ENCODE measurements around the gene PDZRN3. TPM values are rescaled to one million over a fixed set of nuclear protein-coding genes. Genes with fewer than 3 reads are reported as not detected.

The PDZRN3 gene
- total RNA-seq, 1 donor from 2014 or later = 75.9 TPM

DNA sequence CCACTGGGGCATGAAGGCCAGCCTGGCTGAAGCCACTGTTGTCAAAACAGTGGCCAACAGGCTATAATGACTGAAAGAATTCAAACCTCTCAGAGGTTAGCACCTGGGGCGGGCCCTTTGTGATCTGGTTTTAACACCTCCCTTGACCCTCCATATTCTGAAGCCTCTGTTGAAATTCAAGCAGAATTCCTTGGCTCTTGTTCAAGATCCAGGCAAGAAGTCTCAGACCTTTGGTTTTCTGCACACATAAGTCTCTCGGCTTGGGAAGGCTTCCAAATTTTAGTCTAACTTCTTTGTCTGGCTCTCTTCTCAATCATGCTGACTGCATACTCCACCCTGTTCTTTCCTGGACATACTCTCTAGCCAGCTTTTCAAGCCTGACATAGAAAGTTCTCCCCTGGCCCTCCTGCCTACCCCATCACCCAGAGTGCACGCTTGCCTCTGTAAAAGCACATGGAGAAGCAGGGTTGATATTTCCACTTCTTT is 144.5 kb downstream of the PDZRN3 start:
- no peaks in the 10 kb centered on the region for H3K36me3 ChIP-seq
- H3K4me1 ChIP-seq = peaks cover 26% of the 10 kb centered on the region
- no peak for DNase-seq (ENCODE audit: extremely low spot score in 2 of 2)
- no peak overlapping the region for H3K27ac ChIP-seq
- TF ChIP-seq POLR2AphosphoS5 (IDR thresholded peaks at IDR 0.05; ENCODE audit: insufficient read depth in 1 of 2, low read depth in 1 of 2) = no peak
- H3K9me3 ChIP-seq = no peaks in the 10 kb centered on the region
- intact Hi-C loops (cut with DNase I) = no loop called here
- no peak overlapping the region for H3K4me3 ChIP-seq
- H3K27me3 ChIP-seq = no peaks in the 10 kb centered on the region

DNA sequence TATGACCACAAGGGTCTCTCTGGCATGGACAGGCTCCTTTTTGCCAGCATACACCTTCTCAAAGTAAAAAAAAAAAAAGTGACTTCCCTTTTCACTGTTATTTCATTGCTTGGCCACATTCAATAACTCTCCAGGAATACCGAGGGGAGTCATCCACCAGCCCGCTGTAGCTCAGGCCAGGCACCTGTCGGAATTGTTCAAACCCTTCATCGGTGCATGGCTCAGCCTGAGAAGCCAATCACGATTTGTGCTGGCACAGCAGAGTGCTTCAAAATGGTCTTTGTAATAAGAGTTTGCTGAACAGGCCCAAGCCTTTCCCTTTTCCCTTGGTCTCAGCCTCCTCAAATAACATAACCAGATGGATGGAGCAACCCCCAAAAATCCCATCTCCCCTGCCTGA is 145.4 kb downstream of the PDZRN3 start:
- Histone ChIP-seq H3K4me1 (peaks cover 26% of the 10 kb centered on the region), H3K27ac (no peak overlapping the region), H3K4me3 (no peak overlapping the region), H3K9me3 (no peaks in the 10 kb centered on the region), H3K27me3 (no peaks in the 10 kb centered on the region), H3K36me3 (no peaks in the 10 kb centered on the region)
- TF ChIP-seq, protein P1, sequence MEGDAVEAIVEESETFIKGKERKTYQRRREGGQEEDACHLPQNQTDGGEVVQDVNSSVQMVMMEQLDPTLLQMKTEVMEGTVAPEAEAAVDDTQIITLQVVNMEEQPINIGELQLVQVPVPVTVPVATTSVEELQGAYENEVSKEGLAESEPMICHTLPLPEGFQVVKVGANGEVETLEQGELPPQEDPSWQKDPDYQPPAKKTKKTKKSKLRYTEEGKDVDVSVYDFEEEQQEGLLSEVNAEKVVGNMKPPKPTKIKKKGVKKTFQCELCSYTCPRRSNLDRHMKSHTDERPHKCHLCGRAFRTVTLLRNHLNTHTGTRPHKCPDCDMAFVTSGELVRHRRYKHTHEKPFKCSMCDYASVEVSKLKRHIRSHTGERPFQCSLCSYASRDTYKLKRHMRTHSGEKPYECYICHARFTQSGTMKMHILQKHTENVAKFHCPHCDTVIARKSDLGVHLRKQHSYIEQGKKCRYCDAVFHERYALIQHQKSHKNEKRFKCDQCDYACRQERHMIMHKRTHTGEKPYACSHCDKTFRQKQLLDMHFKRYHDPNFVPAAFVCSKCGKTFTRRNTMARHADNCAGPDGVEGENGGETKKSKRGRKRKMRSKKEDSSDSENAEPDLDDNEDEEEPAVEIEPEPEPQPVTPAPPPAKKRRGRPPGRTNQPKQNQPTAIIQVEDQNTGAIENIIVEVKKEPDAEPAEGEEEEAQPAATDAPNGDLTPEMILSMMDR (IDR thresholded peaks at IDR 0.05) = no peak
- TF ChIP-seq POLR2A (IDR thresholded peaks at IDR 0.05) (no peak), POLR2AphosphoS5 (IDR thresholded peaks at IDR 0.05; ENCODE audit: insufficient read depth in 1 of 2, low read depth in 1 of 2) (no peak)
- no peak for DNase-seq (ENCODE audit: extremely low spot score in 2 of 2)
- intact Hi-C loops (cut with DNase I) = no loop called here

DNA sequence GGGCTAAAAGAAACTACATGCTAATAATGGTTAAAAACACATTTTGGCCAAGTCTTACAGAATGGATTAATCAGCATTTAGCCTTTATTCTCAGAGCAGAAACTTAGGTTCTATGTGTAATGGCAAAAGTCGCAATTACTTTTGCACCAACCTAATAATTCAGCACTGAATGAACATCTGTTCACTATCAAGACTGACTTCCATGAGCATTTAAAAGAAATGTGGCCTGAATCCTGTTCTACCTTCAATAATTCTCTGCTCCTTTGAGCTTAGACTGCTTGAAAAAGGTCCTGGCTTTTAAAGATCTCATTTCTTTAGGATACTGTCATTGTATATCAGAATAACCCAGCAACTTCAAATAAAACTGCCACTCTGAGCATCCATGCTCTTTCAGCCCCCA is 145.9 kb downstream of the PDZRN3 start:
- DNase-seq (ENCODE audit: extremely low spot score in 2 of 2) = no peak
- TF ChIP-seq, protein P1 (IDR thresholded peaks at IDR 0.05) = no peak
- TF ChIP-seq POLR2AphosphoS5 (IDR thresholded peaks at IDR 0.05; ENCODE audit: insufficient read depth in 1 of 2, low read depth in 1 of 2) (no peak), POLR2A (IDR thresholded peaks at IDR 0.05) (no peak)
- peaks cover 26% of the 10 kb centered on the region for H3K4me1 ChIP-seq
- intact Hi-C loops (cut with DNase I) = no loop called here
- H3K27me3 ChIP-seq = no peaks in the 10 kb centered on the region
- no peak overlapping the region for H3K4me3 ChIP-seq
- no peaks in the 10 kb centered on the region for H3K36me3 ChIP-seq
- no peak overlapping the region for H3K27ac ChIP-seq
- no peaks in the 10 kb centered on the region for H3K9me3 ChIP-seq

DNA sequence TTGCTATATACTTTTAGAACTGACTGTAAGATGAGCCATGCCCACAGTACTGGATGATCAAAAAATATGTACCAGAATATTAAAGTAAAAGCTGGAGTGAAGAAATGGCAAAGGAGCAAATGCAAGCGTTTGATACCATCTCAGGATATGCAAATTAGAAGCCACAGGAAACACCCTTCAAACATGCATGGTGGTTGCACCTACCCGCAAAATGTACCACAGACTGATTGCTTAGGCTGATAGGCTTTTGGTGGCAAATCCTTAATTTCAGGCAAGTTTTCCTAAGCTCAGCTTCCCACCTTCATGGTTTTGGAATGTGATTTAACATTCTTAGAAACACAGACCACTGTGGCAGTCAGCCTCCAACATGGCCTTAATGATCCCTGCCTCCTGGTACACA is 149.0 kb downstream of the PDZRN3 start:
- Histone ChIP-seq H3K4me3 (no peak overlapping the region), H3K27ac (no peak overlapping the region), H3K36me3 (no peaks in the 10 kb centered on the region), H3K9me3 (no peaks in the 10 kb centered on the region), H3K27me3 (no peaks in the 10 kb centered on the region), H3K4me1 (peaks cover 20% of the 10 kb centered on the region)
- DNase-seq (ENCODE audit: extremely low spot score in 2 of 2) = peak in 1 of 2 donors; percentile 22
- intact Hi-C loops (cut with DNase I) = no loop called here
- TF ChIP-seq, protein P1 (IDR thresholded peaks at IDR 0.05) = no peak
- TF ChIP-seq POLR2A (IDR thresholded peaks at IDR 0.05) = no peak
- no peak for TF ChIP-seq POLR2AphosphoS5 (IDR thresholded peaks at IDR 0.05; ENCODE audit: insufficient read depth in 1 of 2, low read depth in 1 of 2)

DNA sequence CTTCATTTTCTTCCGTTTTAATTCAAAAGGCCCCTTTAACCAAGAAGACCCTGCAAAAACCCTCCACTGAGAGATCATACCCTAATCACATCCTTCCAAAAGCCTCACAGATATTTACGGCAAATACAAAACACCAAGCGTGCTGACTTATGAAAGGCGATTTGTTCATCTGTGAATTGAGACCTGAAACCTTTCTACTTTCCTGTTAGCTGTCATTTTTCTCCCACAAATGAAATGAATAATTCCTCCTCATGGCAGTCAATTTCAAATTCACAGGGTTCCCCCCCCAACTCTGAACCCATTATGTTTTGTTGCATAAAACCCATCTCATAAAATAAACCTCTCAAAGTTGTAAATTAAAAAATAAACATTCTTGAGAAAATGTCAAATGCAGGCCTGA is 149.6 kb downstream of the PDZRN3 start:
- Histone ChIP-seq H3K4me3 (no peak overlapping the region), H3K27ac (no peak overlapping the region), H3K9me3 (no peaks in the 10 kb centered on the region), H3K27me3 (no peaks in the 10 kb centered on the region), H3K4me1 (peaks cover 15% of the 10 kb centered on the region), H3K36me3 (no peaks in the 10 kb centered on the region)
- DNase-seq (ENCODE audit: extremely low spot score in 2 of 2) = no peak
- TF ChIP-seq POLR2A (IDR thresholded peaks at IDR 0.05) (no peak), POLR2AphosphoS5 (IDR thresholded peaks at IDR 0.05; ENCODE audit: insufficient read depth in 1 of 2, low read depth in 1 of 2) (no peak)
- TF ChIP-seq, protein P1 (IDR thresholded peaks at IDR 0.05) = no peak
- intact Hi-C loops (cut with DNase I) = no loop called here
